HG03432 (cell line): ENCODE results near the gene HDAC9.

ENCODE experiments used
- ATAC-seq: cut with Tn5 transposase; IDR thresholded peaks from one replicate; pipeline ENCODE4 v1.9.1; 2021; ENCODE audit warnings: mild to moderate bottlenecking, moderate library complexity; ENCODE audit not compliant: unreplicated experiment

The HDAC9 gene

DNA sequence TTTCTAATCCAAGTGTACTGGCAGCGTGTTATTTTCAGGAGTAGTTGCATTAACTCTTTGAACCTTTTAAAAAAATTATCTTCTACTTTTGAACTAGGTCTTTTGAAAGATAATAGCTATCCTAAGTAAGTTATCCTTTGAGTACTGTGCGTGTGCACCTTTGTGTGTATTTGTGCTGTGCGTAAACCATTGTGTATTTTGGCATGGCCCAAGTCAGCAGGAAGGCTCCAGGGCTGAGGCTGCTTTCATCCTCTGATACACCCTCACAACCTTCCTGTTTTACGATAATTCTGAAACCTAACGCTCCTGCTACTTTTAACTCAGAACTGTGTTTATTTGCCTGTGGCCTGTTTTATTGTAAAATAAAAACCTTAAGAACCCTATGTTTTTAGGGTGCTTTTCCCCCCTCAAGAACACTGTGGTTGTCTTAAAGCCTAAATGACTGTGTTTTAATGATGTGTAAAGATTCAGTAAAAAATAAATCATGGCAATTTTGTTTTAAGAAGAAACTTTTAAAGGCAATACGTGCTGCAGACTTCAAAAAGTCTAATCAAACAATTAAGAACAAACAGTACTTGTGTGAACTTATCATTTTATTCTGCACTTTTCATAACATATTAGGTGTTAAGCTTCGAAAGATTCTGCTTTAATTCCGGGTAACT, 57.5 kb downstream of the HDAC9 start:
- peak; percentile 55 for ATAC-seq

DNA sequence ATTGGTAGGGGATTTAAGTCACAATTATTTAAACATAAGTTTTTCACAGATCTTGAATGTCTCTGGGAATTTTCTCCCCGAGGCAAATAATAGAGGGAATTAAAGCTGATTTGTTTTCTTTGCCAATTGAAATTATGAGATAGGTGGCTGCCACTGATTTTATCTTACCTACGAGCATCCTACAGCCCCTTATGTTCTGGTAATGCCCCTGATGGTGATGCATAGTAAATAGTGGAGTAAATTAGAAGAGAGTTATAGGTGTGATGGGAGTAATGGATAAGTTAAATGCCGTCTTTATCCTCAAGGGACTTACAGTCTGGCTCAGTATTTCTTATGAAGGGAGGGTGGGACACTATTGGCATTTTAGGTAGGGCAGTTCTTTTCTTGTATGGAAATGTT, 58.1 kb downstream of the HDAC9 start:
- ATAC-seq = no peak

DNA sequence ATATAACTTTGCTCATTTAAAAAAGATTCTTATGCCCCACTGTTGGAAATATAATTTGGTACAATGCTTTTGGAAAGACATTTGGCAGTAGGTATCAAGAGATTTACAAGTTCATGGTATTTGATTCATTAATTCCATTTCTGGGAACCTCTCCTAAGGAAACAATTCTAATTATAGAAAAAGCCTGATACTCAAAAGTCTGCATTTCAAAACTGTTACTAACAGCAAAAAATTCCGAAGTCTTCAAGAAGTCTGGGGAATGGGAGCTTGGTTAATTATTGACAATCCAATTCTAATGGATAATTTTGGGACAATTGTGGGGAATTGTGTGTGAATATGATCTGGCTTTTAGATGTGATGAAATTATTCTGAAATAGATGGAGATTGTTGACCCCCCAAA, 59.6 kb downstream of the HDAC9 start:
- no peak for ATAC-seq

DNA sequence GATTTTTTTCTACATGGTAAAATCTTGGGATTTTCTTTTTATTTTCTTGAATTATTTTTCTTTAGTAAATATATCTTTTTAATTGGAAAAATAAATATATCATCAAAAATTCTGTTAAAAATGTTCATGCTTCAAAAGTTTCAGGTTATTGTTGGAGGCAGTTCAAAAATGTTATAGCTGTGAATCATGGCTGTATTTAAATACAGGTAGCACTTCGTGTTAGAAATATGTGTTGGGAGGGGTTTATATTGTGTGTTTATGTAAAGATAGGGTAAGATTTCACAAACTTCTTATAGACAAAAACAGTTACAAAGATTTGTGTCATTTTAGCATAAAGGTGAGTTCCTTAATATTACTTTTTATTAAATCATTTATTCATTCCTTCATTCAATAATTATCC, 60.4 kb downstream of the HDAC9 start:
- ATAC-seq = no peak

DNA sequence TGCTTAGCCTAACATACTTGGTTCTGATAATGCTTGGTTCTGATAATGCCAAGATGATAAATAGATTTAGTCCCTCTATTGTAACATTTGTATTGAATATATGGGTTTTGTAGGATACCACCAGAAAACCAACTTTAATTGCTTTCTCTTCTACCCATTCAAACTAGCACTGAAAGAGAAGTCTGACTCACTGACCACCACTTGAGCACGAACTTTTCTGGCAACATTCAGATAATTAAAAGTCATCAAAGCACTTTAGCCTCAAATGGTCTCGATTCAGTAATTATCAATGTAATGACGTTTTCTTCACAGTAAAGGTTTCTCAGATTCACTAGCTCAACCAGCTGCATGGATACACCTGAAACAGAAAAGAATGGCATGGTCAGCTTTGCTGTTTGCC, 63.0 kb downstream of the HDAC9 start:
- ATAC-seq = peak; percentile 52

DNA sequence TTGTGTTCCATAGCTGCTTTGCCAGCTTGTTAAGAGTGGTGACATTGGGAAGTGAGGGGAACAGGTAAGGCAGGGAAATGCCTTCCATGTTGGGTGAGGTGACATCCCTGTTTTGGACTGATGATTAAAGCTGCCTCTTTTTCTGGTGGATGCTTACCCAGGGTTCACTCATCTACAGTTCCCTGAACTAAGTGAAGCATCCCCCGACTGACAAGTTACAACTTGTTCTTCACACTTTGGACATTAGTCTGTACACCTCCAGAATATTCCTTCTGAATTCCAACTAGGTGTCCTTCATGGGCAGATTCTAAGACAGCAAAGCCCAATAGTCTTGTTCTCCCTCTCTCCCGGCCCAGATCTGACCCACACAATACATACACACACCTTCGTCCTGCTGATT, 63.4 kb downstream of the HDAC9 start:
- ATAC-seq = peak; percentile 21

DNA sequence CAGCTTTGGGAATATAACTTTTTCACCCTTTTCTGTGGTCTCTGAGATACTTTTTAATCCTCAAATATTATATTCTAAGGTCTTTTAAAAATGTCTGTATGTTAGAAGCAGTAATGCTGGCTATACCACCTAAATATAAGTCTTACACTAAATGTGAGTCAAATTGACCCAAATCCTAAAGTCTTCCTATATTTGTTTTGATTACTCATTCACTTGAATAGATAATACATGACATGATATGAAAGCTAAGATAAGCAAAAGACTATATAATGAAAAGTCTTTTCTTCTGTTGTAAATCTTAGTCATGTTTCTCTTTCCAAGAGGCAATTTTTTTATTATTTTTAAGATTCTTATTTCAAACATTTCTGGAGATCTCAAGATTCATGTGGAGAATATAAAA, 64.2 kb downstream of the HDAC9 start:
- no peak for ATAC-seq

DNA sequence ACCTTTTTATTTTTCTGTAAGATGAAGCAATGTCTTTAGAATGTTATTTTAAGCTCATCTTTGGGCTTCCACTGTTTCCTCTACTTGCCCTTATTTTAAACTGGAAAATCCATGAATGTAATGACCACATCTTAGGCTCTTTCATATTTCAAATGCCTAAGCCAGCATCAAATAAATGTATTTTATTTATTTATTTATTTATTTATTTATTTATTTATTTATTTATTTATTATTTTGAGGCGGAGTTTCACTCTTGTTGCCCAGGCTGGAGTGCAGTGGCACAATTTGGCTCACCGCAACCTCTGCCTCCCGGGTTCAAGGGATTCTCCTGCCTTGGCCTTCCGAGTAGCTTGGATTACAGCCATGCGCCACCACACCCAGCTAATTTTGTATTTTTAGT, 69.2 kb downstream of the HDAC9 start:
- ATAC-seq = no peak

DNA sequence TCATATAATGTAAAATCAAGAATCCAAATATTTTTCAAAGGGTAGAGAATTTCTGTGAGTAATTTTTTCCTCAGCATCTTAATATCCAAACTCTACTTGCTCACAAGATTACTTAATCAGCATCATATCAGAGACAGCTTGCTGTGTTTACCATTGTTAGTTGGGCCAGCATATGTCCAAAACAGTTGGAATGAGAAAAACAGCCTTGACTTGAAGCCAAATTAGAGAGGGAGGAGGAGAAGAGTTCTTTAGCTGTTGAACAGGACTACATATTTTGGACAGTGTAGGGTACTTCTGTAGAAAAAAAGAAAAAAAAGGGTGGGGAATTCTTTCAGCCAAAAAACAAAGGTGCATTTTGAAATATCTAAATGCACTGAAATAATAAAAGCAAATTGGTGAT, 69.8 kb downstream of the HDAC9 start:
- ATAC-seq = no peak

DNA sequence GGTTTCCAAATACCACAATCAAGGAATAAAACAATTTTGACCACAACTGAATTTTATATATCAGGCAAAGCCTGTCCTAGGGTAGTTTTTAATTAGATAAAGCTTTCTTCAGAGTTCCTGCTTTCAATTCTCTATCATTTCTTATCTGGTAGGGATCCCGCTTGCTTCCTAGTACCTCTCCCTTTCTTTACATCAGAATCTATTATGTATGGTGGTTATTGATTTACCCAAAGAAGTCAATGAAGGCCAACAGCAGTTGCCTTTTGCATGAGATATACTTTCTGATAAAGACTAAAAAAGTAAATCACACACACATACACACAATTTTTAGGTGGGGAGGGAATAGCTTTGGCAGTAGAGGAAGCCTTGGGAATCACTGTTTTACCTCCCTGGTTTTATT, 70.7 kb downstream of the HDAC9 start:
- no peak for ATAC-seq

DNA sequence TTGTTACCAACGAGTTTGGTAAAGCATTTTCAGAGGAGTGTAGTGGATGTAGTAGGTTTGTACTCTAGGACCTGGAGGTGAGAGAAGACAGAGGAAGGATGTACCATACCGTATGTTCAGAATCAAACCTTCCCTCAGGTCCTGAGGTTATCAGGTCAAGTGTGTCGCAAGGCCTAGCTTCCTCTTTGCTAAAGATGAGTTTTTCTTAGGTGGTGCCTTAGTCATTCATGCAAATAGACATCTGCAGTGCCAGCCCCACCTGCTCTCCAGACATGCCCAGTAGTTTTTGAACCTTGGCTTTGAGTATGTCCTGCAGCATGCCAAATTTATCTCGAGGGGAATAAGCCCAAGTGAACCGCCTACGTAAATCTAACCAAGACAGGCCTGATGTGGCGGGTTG, 71.3 kb downstream of the HDAC9 start:
- peak; percentile 96 for ATAC-seq

DNA sequence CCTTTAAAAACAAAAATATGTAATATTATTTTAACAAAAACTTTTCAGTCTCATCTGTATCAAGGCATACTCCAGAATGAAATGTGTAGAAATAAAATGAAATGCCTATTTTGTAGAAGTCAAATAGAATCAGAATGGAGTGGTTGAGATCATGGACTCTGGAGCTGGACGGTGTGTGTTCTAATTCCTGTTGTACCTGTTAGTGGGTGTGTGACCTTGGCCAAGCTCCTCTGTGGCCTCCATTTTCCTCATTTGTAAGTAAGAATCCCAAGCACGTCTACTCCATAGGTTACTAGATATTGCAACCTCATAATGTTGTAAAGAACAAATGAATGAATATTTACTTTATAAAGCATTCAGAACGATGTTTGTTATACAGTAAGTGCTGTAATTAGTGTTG, 74.9 kb downstream of the HDAC9 start:
- ATAC-seq = no peak

DNA sequence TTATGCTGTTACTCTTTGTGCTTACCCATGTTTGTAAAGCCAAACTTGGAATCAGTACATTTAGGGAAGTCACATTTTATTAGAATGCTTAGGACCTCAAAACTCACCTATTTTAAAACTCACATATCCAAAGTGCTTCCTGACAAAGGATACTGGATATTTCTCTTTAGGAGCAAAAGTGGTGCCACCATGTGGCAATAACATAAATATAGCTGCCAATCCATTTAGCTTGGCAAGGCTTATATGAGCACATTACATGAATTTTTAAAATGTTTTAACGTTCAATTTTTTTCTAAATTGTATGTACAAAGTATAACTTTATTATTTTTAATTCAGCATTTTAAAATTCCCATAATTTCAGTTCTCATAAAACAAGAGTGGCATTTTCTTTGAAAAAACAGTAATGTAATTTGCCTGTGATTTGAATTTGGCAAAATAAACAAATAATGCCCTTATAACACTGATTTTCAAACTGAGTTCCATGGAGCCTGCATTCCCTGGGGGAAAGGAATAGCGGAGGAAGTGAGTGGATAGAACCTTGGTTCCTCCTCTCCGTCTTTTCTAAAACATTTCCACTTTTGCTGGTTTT, 75.4 kb downstream of the HDAC9 start:
- ATAC-seq = no peak

DNA sequence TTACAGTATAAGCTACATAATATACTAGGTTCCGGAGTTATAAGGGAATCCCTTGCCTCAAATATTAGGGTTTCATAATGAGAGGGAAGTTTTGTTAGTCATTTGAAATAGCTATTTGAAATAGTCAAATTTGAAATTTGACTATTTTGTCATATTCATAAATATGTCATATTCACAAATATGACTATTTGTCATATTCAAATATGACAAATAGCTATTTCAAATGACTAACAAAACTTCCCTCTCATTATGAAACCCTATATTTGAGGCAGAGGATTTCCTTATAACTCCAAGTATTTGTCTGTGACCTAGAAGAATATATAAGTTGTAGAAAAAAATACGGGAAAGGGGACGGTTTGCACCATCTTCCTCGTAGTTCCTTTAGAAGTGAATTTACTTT, 76.6 kb downstream of the HDAC9 start:
- no peak for ATAC-seq

DNA sequence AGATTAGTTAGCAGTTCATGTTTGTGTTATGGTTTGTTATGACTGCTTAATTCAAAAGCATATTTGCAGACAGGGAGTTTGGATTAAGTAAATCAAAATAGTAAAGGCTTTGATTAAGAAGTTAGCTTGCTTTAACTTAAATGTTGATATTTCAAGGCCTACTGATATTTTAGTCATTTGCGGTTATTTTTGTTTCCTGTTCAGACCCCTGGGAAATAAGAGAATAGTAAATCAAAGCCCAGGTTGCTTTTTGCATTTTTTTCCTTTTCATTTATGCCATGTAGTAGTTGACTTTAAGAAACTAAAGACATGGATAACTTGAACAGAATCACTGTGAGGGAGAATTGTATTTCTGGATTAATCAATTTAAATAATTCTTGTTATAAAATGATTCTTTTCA, 77.3 kb downstream of the HDAC9 start:
- no peak for ATAC-seq

DNA sequence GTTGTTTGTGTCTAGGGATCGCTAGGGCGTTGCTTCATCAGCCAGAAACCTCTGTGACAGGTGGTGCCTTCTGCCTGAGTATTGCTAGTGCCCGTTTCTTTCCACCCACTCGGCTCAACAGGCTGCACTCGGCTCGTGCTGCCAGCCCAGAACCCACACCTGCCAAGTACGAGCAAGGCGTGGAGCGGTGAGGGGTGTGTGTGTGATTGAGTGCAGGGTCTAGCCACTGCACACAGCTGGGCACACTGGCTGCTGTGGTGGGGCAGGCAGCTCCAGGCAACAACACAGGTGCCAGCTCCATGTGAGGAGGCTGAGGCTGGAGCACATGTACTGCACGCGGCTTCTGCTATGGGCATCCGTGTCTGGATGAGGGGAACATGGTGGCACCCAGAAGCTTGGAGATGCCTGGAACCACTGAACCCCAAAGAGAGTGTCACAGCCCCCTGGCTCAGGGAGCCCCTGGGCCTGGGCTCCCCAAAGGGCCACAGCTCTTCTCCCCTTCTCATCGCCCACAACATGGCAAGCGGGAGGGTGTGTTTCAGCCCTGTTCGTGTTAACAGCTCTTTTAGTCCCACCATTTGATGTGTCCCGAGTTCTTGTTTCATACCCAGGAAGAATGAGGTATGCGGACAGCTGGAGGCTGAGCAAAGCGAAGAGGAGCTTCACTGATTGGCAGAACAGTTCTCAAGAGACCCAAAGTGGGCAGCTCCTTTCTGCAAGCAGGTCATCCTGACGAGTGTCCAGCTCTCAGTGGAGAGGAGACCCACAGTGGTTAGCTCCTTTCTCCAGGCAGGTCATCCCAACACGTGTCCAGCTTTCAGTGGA, 78.1 kb downstream of the HDAC9 start:
- peak; percentile 69 for ATAC-seq

DNA sequence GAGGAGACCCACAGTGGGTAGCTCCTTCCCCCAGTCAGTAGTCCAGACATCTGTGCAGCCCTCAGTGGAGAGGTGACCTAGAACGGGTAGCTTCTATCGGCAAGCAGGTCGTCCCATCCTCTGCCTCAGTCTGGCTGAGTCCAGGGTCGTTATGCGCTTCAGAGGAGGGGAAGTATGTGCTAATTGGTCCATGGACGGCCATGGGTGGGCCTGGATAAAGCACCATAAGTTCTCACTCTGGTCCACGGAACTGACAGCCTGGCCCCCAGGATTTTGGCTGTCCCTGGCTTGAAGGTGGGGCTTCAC, 78.6 kb downstream of the HDAC9 start:
- no peak for ATAC-seq

DNA sequence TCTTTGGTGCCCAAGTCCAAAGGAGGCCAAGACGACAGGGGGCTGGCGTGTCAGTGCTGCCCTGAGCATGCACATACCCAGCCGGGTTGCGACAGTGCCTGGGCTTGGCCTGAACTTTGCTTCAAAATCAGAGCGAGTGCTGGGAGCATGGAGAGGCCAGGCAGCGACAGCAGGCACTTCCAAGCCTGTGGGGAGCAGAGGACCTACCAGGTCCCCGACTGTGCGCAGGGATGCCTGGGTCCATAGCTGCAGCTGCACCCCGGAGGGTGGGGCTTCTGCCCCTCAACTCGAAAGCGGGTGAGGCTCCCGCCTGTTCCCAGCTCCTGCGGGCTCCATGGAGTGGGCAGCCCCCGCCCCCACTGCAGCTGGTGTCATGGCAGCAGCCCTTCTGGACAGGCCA, 79.1 kb downstream of the HDAC9 start:
- ATAC-seq = no peak

DNA sequence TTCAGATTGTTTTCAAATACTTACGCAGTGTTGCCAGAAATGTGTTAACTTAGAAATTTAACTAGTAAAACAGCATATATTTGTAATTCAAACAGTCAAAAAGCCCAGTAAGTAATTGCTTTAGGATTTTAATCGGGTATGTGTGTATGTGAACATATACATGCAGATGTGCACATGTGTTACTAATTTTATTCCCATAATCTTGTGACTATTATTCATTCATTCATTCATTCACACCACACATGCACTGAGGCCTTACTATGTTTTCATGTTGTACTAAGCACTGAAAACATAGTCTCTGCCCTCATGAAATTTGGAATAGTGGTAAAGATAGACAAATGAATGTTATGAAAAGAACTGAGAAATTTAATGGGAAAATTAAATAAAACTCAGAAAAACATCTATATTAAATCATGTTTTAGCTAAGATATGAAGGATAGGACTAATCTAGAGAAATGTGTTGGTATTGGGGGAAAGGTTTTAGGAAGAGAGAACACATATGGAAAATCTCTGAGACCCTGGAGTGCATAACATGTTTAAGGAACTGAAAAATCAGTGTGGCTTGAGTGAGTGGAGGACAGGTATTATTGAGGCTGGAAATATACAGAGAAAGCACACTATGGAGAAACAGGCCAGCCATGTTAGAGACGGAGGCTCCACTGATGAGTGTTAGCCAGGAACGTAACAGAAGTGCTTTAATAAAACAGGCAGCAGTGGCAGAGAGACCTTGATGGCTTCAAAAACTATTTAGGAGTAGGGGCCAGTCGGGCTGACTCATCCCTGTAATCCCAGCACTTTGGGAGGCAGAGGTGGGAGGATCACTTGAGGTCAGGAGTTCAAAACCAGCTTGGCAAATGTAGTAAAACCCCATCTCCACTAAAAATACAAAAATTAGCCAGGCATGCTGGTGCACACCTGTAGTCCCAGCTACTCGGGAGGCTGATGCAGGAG, 80.3 kb downstream of the HDAC9 start:
- no peak for ATAC-seq

DNA sequence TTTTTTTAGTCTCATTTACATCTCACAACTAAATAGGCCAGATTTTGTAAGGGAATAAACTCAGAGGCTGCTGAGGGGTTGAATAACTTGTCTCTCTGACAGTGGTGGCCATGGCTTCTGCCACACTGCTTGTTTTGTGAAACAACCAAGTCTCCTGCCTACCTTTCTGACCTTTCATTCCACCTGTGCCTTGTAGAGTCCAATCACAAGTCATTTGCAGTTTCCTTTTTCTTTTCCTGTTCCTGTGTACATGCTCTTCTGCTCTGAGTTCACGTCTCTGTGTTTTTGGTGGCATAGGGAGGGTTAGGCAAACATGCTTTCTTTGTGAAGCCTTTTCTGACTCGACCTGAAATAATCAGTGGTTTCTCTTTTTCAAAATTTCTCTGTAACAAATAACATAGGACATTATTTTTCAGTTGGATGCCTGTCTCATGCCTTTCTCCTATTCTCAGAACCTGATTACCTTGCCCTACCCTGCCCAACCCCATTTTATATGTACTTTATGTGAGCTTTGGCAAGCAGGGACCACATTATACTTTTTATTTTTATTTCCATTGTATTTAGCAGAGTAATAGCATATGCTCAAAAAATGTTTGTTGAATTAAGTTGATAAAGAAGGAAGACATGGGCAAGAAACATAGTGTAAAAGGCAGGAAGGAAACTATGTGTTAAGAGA, 81.7 kb downstream of the HDAC9 start:
- peak; percentile 35 for ATAC-seq

DNA sequence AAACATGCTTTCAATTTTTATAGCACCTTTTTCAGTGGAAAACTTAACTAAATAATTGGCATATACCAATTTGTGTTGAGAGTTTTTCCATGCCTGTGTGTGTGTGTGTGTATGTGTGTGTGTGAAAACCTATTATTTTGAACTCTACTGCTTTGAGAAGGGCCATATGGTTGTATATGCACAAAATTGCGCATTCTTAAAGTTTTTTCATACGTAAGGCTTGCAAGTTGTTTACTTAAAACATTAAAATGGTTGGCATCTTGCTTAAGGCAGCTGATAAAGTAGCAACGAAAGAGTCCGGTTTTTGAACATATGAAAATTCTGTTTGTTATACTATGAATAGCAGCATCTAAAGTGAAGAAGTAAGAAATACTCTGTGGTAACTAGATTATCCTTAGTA, 84.1 kb downstream of the HDAC9 start:
- no peak for ATAC-seq
